HFFc6 (cell line): Measurements from ENCODE around the gene PPP1R3F. TPM values are rescaled to one million over a fixed set of nuclear protein-coding genes. Genes with fewer than 3 reads are reported as not detected.

ENCODE experiments used
- DNase-seq: peaks from one replicate; pipeline ENCODE4 v3.0.0-alpha.2; 2018
- H3K27ac Mint-ChIP-seq: 2 replicates; pipeline ENCODE4 v1.8.0; 2020; ENCODE audit warnings: mild to moderate bottlenecking, mixed read lengths
- H3K27me3 Mint-ChIP-seq: 2 replicates; pipeline ENCODE4 v1.8.0; 2021; ENCODE audit warnings: mild to moderate bottlenecking, moderate library complexity, mixed read lengths; ENCODE audit not compliant: insufficient read depth
- H3K36me3 Mint-ChIP-seq: 2 replicates; pipeline ENCODE4 v1.8.0; 2021; ENCODE audit warnings: low read depth, mixed read lengths
- H3K4me1 Mint-ChIP-seq: 2 replicates; pipeline ENCODE4 v1.8.0; 2020; ENCODE audit warnings: low read depth, mixed read lengths
- H3K4me3 Mint-ChIP-seq: 2 replicates; pipeline ENCODE4 v1.8.0; 2020; ENCODE audit warnings: mild to moderate bottlenecking, moderate library complexity, mixed read lengths
- H3K9me3 Mint-ChIP-seq: 2 replicates; pipeline ENCODE4 v1.8.0; 2020; ENCODE audit warnings: mild to moderate bottlenecking, mixed read lengths
- total RNA-seq, 6 experiments: library from RNA; stranded (reverse); fragmentation: NEBNext Ultra II Directional; extraction: Animal tissue kit (Norgen Biotek cat#: 25700); gene quantifications; 2 replicates in 1 of 6; 3 replicates in 5 of 6; pipeline ENCODE4 v1.2.3, GENCODE V29; 2021
- TF ChIP-seq, protein P1 (sequence below): fragments of 200-600 bp; sonication (generic); IDR thresholded peaks from 2 replicates; pipeline ENCODE4 v1.5.0; 2021; ENCODE audit warnings: antibody characterized with exemption, mild to moderate bottlenecking

PPP1R3F gene
- total RNA-seq, 6 experiments from 2014 or later, result 2.4 to 4.5 (median 4.1) TPM

DNA sequence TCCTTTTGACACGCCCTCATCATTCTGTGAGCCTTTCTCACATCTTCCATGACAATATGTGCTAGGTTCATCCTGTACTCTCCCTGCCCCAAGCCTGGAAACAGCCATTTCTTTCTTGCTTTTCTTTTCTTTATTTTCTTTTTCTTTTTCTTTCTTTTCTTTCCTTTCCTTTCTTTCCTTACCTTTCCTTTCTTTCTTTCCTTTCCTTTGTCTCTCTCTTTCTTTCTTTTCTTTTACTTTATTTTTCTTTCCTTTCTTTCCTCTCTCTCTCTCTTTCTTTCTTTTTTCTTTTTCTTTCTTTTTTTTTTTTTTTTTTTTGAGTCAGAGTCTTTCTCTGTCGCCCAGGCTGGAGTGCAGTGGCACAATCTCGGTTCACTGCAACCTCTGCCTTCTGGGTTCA lies 14.6 kb downstream of the PPP1R3F start:
- Mint-ChIP-seq H3K27me3 (no peaks in the 10 kb centered on the region; the same call in 1 of the 2 replicates), H3K4me1 (peaks cover 9% of the 10 kb centered on the region), H3K9me3 (no peaks in the 10 kb centered on the region), H3K36me3 (no peaks in the 10 kb centered on the region), H3K4me3 (no peak overlapping the region), H3K27ac (no peak overlapping the region)
- DNase-seq, result no peak
- TF ChIP-seq, protein P1, sequence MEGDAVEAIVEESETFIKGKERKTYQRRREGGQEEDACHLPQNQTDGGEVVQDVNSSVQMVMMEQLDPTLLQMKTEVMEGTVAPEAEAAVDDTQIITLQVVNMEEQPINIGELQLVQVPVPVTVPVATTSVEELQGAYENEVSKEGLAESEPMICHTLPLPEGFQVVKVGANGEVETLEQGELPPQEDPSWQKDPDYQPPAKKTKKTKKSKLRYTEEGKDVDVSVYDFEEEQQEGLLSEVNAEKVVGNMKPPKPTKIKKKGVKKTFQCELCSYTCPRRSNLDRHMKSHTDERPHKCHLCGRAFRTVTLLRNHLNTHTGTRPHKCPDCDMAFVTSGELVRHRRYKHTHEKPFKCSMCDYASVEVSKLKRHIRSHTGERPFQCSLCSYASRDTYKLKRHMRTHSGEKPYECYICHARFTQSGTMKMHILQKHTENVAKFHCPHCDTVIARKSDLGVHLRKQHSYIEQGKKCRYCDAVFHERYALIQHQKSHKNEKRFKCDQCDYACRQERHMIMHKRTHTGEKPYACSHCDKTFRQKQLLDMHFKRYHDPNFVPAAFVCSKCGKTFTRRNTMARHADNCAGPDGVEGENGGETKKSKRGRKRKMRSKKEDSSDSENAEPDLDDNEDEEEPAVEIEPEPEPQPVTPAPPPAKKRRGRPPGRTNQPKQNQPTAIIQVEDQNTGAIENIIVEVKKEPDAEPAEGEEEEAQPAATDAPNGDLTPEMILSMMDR, result no peak

DNA sequence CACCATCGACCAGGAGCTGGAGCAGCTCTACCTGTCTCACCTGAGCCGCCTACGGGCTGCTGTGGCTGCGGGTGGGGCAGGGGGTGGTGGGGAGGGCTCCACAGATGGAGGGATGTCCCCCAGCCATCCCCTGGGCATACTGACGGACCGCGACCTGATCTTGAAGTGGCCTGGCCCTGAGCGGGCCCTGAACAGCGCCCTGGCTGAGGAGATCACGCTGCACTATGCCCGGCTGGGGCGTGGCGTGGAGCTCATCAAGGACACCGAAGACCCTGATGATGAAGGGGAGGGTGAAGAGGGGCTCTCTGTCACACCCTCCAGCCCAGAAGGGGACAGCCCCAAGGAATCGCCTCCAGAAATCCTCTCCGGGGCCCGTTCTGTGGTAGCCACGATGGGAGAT lies 16.5 kb downstream of the PPP1R3F start:
- Mint-ChIP-seq H3K27ac (no peak overlapping the region), H3K27me3 (no peaks in the 10 kb centered on the region; the same call in none of the 2 replicates), H3K4me3 (no peak overlapping the region), H3K4me1 (peaks cover 9% of the 10 kb centered on the region), H3K9me3 (no peaks in the 10 kb centered on the region), H3K36me3 (no peaks in the 10 kb centered on the region)
- DNase-seq, result no peak
- TF ChIP-seq, protein P1, result no peak

DNA sequence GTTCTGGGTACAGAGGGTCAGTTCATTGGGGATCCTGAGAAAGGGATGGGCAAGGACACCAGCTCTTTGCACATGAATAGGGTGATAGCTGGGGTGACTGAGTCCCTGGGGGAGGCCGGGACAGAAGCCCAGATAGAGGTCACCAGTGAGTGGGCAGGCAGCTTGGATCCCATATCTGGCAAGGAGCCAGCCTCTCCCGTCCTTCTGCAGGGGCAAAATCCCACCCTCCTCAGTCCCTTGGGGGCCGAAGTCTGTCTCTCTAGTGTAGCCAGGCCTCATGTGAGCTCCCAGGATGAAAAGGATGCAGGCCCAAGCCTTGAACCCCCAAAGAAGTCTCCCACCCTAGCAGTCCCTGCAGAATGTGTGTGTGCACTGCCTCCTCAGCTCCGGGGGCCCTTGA lies 17.0 kb downstream of the PPP1R3F start:
- TF ChIP-seq, protein P1, result no peak
- H3K27me3 Mint-ChIP-seq, result no peaks in the 10 kb centered on the region; the same call in none of the 2 replicates
- no peak for DNase-seq
- H3K4me3 Mint-ChIP-seq, result no peak overlapping the region
- H3K9me3 Mint-ChIP-seq, result no peaks in the 10 kb centered on the region
- no peaks in the 10 kb centered on the region for H3K36me3 Mint-ChIP-seq
- H3K27ac Mint-ChIP-seq, result no peak overlapping the region
- peaks cover 10% of the 10 kb centered on the region for H3K4me1 Mint-ChIP-seq

DNA sequence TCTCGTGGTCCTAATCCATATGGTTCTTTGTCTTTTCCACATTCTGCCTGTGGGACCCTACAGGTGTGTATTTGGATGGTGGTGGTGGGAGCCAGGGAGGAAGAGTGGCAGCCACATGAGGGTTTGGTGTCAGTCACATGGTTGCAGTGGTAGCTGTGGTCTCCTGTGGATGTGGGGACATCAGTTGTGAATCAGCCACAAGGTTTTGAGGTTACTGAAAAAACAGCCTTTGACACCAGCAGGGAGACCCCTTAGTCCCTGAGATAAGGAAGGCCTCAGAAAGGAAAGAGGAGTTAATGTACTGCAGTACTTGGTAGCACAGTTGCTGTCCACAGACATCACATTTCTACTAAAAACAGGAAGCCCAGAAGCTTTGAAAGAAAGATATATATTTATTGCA lies 18.1 kb downstream of the PPP1R3F start:
- no peak overlapping the region for H3K4me3 Mint-ChIP-seq
- no peak overlapping the region for H3K27ac Mint-ChIP-seq
- TF ChIP-seq, protein P1, result no peak
- DNase-seq, result no peak
- no peaks in the 10 kb centered on the region for H3K36me3 Mint-ChIP-seq
- H3K27me3 Mint-ChIP-seq, result no peaks in the 10 kb centered on the region; the same call in none of the 2 replicates
- no peaks in the 10 kb centered on the region for H3K9me3 Mint-ChIP-seq
- peaks cover 7% of the 10 kb centered on the region; the same call in 1 of the 2 replicates for H3K4me1 Mint-ChIP-seq

DNA sequence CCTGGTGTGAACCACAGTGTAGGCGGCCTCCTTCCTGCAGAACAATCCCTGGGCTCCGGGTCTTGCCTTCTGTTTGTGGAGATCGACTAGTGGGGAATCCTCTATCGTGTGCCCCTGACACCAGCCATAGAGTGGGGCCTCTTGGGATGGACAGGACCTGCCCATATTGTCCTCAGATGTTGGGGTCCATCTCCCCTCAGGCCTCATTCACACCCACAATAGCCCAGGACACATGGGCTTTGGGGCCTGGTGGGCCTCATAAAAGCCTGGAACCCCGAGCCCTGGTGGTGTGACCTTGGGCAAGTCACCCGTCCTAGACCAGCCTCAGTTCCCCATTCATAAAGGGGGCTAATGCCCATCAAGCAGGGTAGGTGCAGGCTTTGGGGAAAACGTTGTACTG lies 20.6 kb downstream of the PPP1R3F start:
- Mint-ChIP-seq H3K4me3 (no peak overlapping the region), H3K4me1 (peaks cover 5% of the 10 kb centered on the region; the same call in 1 of the 2 replicates), H3K9me3 (no peaks in the 10 kb centered on the region), H3K36me3 (no peaks in the 10 kb centered on the region), H3K27ac (no peak overlapping the region), H3K27me3 (no peaks in the 10 kb centered on the region; the same call in none of the 2 replicates)
- TF ChIP-seq, protein P1, result no peak
- no peak for DNase-seq
